ENCODE measurements around the gene KCNG3. TPM values are rescaled to one million over a fixed set of nuclear protein-coding genes. Genes with fewer than 3 reads are reported as not detected.

KCNG3 gene
- total RNA-seq, 1 experiment from 2014 or later = not detected

DNA sequence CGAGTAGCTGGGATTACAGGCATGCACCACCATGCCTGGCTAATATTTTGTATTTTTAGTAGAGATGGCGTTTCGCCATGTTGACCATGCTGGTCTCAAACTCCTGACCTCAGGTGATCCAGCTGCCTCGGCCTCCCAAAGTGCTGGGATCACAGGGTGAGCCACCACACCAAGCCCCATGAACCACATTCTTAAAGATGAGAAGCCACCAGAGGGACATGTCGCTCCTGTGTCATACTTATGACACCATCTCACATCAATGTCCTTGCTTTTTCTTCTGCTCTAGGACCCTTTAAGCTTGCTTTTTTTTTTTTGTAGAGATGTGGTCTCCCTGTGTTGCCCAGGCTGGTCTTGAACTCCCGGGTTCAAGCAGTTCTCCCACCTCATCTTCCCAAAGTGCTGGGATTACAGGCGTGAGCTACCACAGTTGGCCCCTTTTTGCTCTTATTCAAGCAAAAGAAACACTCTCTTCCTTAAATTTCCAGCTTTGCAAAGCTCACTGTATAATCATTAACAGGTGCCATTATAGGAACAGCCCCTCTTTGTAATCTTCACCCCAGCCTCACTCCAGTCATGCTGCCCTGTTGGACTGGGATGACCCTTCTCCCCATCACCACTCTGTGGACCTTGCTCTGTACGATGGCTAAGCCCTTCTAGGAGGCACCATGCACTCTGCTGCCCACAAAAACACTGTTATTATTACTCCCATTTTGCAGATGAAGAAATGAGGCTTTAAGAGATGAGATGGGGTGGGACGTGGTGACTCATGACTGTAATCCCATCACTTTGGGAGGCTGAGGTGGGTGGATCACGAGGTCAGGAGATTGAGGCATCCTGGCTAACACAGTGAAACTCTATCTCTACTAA is 10.8 kb upstream of the KCNG3 start:
- Mint-ChIP-seq H3K4me3 (ENCODE audit: unreplicated experiment) (no peak overlapping the region), H3K27ac (ENCODE audit: low read depth, unreplicated experiment) (no peak overlapping the region), H3K9me3 (ENCODE audit: unreplicated experiment) (no peaks in the 10 kb centered on the region), H3K27me3 (ENCODE audit: insufficient read depth, unreplicated experiment) (no peaks in the 10 kb centered on the region), H3K4me1 (ENCODE audit: insufficient read depth, unreplicated experiment) (no peaks in the 10 kb centered on the region), H3K36me3 (ENCODE audit: insufficient read depth, unreplicated experiment) (peaks cover 7% of the 10 kb centered on the region)
- no TSS peak for BruUV-seq (replicated peaks)
- ChIA-PET CTCF (interaction anchor here (0.6 kb wide), 2 partner anchors 93 to 100 kb away, joined by 3 read pairs; no protein-coding TSS in a partner anchor), POLR2A (interaction anchor here (0.6 kb wide), 1 partner anchor 10 kb away, joined by 3 read pairs; no protein-coding TSS in a partner anchor)
- TF ChIP-seq, protein P1, sequence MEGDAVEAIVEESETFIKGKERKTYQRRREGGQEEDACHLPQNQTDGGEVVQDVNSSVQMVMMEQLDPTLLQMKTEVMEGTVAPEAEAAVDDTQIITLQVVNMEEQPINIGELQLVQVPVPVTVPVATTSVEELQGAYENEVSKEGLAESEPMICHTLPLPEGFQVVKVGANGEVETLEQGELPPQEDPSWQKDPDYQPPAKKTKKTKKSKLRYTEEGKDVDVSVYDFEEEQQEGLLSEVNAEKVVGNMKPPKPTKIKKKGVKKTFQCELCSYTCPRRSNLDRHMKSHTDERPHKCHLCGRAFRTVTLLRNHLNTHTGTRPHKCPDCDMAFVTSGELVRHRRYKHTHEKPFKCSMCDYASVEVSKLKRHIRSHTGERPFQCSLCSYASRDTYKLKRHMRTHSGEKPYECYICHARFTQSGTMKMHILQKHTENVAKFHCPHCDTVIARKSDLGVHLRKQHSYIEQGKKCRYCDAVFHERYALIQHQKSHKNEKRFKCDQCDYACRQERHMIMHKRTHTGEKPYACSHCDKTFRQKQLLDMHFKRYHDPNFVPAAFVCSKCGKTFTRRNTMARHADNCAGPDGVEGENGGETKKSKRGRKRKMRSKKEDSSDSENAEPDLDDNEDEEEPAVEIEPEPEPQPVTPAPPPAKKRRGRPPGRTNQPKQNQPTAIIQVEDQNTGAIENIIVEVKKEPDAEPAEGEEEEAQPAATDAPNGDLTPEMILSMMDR (IDR thresholded peaks at IDR 0.05; ENCODE audit: unreplicated experiment) = no peak
- DNase-seq (ENCODE audit: unreplicated experiment) = no peak
- intact Hi-C loops (cut with micrococcal nuclease) = no loop called here

DNA sequence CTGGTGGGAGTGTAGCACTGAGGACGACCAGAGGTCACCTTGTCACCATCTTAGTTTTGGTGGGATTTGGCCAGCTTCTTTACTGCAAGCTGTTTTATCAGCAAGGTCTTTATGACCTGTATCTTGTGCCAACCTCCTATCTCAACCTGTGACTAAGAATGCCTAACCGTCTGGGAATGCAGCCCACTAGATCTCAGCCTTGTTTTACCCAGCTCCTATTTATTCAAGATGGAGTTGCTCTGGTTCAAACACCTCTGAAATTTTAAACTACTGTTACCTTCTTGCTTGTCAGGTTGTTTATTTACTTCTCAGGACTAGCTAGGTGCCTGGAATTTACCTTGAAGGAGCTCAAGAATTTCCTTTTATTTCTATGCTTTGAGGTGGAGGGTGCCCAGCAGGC is 9.5 kb upstream of the KCNG3 start:
- no peak overlapping the region for H3K4me3 Mint-ChIP-seq (ENCODE audit: unreplicated experiment)
- ChIA-PET CTCF (interaction anchor here (0.7 to 1.8 kb wide), 3 partner anchors 10 to 414 kb away, joined by 3 to 6 read pairs (median 3); no protein-coding TSS in a partner anchor), POLR2A (interaction anchor here (0.6 kb wide), 1 partner anchor 11 kb away, joined by 3 read pairs; no protein-coding TSS in a partner anchor)
- DNase-seq (ENCODE audit: unreplicated experiment) = no peak
- no peaks in the 10 kb centered on the region for H3K9me3 Mint-ChIP-seq (ENCODE audit: unreplicated experiment)
- no peaks in the 10 kb centered on the region for H3K27me3 Mint-ChIP-seq (ENCODE audit: insufficient read depth, unreplicated experiment)
- H3K36me3 Mint-ChIP-seq (ENCODE audit: insufficient read depth, unreplicated experiment) = peaks cover 11% of the 10 kb centered on the region
- H3K27ac Mint-ChIP-seq (ENCODE audit: low read depth, unreplicated experiment) = no peak overlapping the region
- H3K4me1 Mint-ChIP-seq (ENCODE audit: insufficient read depth, unreplicated experiment) = no peaks in the 10 kb centered on the region
- TF ChIP-seq, protein P1 (IDR thresholded peaks at IDR 0.05; ENCODE audit: unreplicated experiment) = no peak
- no TSS peak for BruUV-seq (replicated peaks)
- intact Hi-C loops (cut with micrococcal nuclease) = no loop called here

DNA sequence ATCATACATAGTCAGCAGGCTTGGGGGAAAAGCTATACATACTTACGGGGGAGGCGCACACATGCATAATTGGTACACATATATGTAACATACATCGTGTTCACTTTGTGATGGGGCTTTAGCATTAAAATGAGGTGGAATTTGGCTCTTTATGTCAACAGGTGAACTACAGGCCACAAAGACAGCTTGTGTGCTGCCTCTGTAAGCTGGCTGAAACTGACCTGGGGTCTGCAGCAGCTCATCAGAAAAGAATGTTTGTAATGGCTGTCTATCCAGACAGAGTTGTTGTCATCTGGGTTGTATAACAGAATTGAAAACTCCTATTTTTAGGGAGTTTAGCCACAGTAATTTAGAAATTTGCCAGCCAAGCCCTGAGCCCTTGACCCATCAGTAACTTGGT is 4.7 kb upstream of the KCNG3 start:
- no peak for DNase-seq (ENCODE audit: unreplicated experiment)
- TF ChIP-seq, protein P1 (IDR thresholded peaks at IDR 0.05; ENCODE audit: unreplicated experiment) = no peak
- H3K27me3 Mint-ChIP-seq (ENCODE audit: insufficient read depth, unreplicated experiment) = no peaks in the 10 kb centered on the region
- peaks cover 5% of the 10 kb centered on the region for H3K36me3 Mint-ChIP-seq (ENCODE audit: insufficient read depth, unreplicated experiment)
- no peaks in the 10 kb centered on the region for H3K9me3 Mint-ChIP-seq (ENCODE audit: unreplicated experiment)
- BruUV-seq (replicated peaks) = no TSS peak
- H3K4me3 Mint-ChIP-seq (ENCODE audit: unreplicated experiment) = no peak overlapping the region
- ChIA-PET POLR2A (no interaction called here), CTCF (interaction anchor here (0.6 to 6.1 kb wide), 4 partner anchors 15 to 166 kb away, joined by 3 to 46 read pairs (median 5); no protein-coding TSS in a partner anchor)
- intact Hi-C loops (cut with micrococcal nuclease) = no loop called here
- no peak overlapping the region for H3K27ac Mint-ChIP-seq (ENCODE audit: low read depth, unreplicated experiment)
- H3K4me1 Mint-ChIP-seq (ENCODE audit: insufficient read depth, unreplicated experiment) = no peaks in the 10 kb centered on the region

DNA sequence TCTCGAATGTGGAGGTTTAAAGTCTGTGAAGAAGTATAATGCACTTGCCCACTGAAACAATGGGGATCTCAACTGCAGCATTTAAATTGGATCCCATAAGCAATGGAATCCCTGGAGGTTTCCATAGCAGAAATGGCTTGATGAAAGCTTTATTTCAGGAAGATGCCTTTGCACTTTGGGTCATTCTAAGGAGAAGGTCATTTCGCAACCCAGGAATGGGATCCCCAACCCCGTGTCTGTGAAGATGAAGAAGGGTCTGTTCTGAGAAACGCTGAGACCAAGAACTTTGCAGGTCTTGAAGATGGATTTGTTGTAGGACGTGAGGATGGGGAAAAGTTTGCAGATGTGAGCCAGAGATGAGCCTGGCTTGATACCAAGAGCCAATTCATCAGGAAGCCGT is 1.8 kb upstream of the KCNG3 start:
- CTCF ChIA-PET = interaction anchor here (0.6 to 6.1 kb wide), 17 partner anchors 9 to 643 kb away, joined by 3 to 46 read pairs (median 3); no protein-coding TSS in a partner anchor
- no peaks in the 10 kb centered on the region for H3K9me3 Mint-ChIP-seq (ENCODE audit: unreplicated experiment)
- no peak for DNase-seq (ENCODE audit: unreplicated experiment)
- BruUV-seq (replicated peaks) = no TSS peak
- TF ChIP-seq, protein P1 (IDR thresholded peaks at IDR 0.05; ENCODE audit: unreplicated experiment) = no peak
- peaks cover 5% of the 10 kb centered on the region for H3K36me3 Mint-ChIP-seq (ENCODE audit: insufficient read depth, unreplicated experiment)
- H3K4me3 Mint-ChIP-seq (ENCODE audit: unreplicated experiment) = no peak overlapping the region
- H3K4me1 Mint-ChIP-seq (ENCODE audit: insufficient read depth, unreplicated experiment) = no peaks in the 10 kb centered on the region
- H3K27me3 Mint-ChIP-seq (ENCODE audit: insufficient read depth, unreplicated experiment) = no peaks in the 10 kb centered on the region
- POLR2A ChIA-PET = interaction anchor here (0.8 kb wide), 1 partner anchor 172 kb away, joined by 3 read pairs; no protein-coding TSS in a partner anchor
- no peak overlapping the region for H3K27ac Mint-ChIP-seq (ENCODE audit: low read depth, unreplicated experiment)
- intact Hi-C loops (cut with micrococcal nuclease) = loop anchor here (1.0 kb wide), 2 partner anchors 18 to 168 kb away; no protein-coding TSS in a partner anchor
